Right lobe of liver (tissue), 6 donors: ENCODE measurements around the gene CDK11B. TPM values are rescaled to one million over a fixed set of nuclear protein-coding genes. Genes with fewer than 3 reads are reported as not detected.

Experiments
- ATAC-seq, 4 donors: fragments of 200-7000 bp; cut with Tn5 transposase; one replicate each; pipeline ENCODE4 v1.9.1; 2020; ENCODE audit warnings: mild to moderate bottlenecking in 4 of 4, moderate library complexity in 4 of 4
- DNase-seq, 3 donors: peaks; one replicate each; pipeline ENCODE4 v3.0.0-alpha.2; 2020
- H3K27ac ChIP-seq, 3 donors: fragments of 200-600 bp; one replicate each; pipeline ENCODE4 v1.8.0; 2022
- H3K27me3 ChIP-seq, 2 donors: fragments of 200-600 bp; one replicate each; pipeline ENCODE4 v1.8.0; 2022
- H3K36me3 ChIP-seq, 4 donors: fragments of 200-600 bp; sonication (generic) in 1 of 4; one replicate each; pipeline versions ENCODE4 v1.5.1 to v1.8.0; 2017 to 2022; ENCODE audit warnings: control low read depth in 1 of 4
- H3K4me1 ChIP-seq, 4 donors: fragments of 200-600 bp; sonication (generic) in 1 of 4; one replicate each; pipeline versions ENCODE4 v1.5.1 to v1.8.0; 2017 to 2022; ENCODE audit warnings: control low read depth in 1 of 4
- H3K4me3 ChIP-seq, 3 donors: fragments of 200-600 bp; one replicate each; pipeline ENCODE4 v1.8.0; 2022
- H3K9me3 ChIP-seq, 4 donors: fragments of 200-600 bp; sonication (generic) in 1 of 4; one replicate each; pipeline versions ENCODE4 v1.5.1 to v1.8.0; 2017 to 2022; ENCODE audit warnings: control low read depth in 1 of 4
- CTCF ChIP-seq, 4 donors: fragments of 200-600 bp in 3 of 4; fragments of 450-650 bp in 1 of 4; IDR thresholded peaks; one replicate each; pipeline versions ENCODE4 v1.5.1 to v1.8.0; 2016 to 2022; ENCODE audit warnings: antibody characterized with exemption in 4 of 4, mild to moderate bottlenecking in 2 of 4
- POLR2A ChIP-seq: fragments of 450-650 bp; IDR thresholded peaks from one replicate; pipeline ENCODE4 v1.6.1; 2017; ENCODE audit warnings: antibody characterized with exemption, mild to moderate bottlenecking
- WGBS: methylation state at CpG from one replicate; pipeline ENCODE4 v1.1.6; 2018; ENCODE audit warnings: low coverage, low lambda C conversion rate; ENCODE audit not compliant: insufficient coverage; ENCODE audit errors: missing lambda C conversion rate; 5-methylcytosine and 5-hydroxymethylcytosine counted together
- intact Hi-C, 2 donors: fragments of 100-400 bp; cut with DNase I; formaldehyde crosslinking; loops; one replicate each; pipeline versions ENCODE4 v1.11.2 to v1.14.1; 2022
- total RNA-seq, 6 experiments: library from RNA; depleted of rRNA in 2 of 6; stranded (reverse); fragments of >200 nt in 2 of 6; fragmentation: NEBNext Ultra II Directional in 3 of 6; extraction: Animal tissue kit (Norgen Biotek cat#: 25700) in 3 of 6; gene quantifications; one replicate each; pipeline versions ENCODE4 v1.1.0 to v1.2.4, GENCODE V29; 2016 to 2023
- donor health status: DM: no; HTN: yes; CAD: no.
- donor health status: DM: no; HTN: no; CAD: no.
- donor health status: DM: no; HTN: no; CAD: no.
- donor health status: DM: no; HTN: yes; CAD: no.
- donor health status: DM: no; HTN: yes; CAD: no.

The CDK11B gene
- total RNA-seq, 6 experiments from 2014 or later: 8.0 to 11.8 (median 9.5) TPM

GRCh38 chr1:1672181-1672965 is 13.6 kb upstream of the CDK11B start:
- H3K27ac ChIP-seq: no peak overlapping the region
- H3K9me3 ChIP-seq: no peaks in the 10 kb centered on the region
- intact Hi-C loops: loop anchor here in 1 of 2 donors (10.0 kb wide), 1 partner anchor 48 kb away; no protein-coding TSS in a partner anchor
- H3K27me3 ChIP-seq: no peaks in the 10 kb centered on the region
- H3K4me1 ChIP-seq: no peaks in the 10 kb centered on the region
- DNase-seq: peak in 2 of 3 donors; percentile 24 to 34
- ATAC-seq: no peak
- 96% methylated on average over 7 of the region's 25 CpGs for WGBS
- TF ChIP-seq CTCF (IDR thresholded peaks at IDR 0.05): no peak
- TF ChIP-seq POLR2A: no peak
- no peak overlapping the region for H3K4me3 ChIP-seq
- peaks cover 0 to 32% (median 7%) of the 10 kb centered on the region in 4 donors for H3K36me3 ChIP-seq

GRCh38 chr1:1671365-1672119 is 12.7 kb upstream of the CDK11B start:
- Histone ChIP-seq H3K4me3 (no peak overlapping the region), H3K4me1 (no peaks in the 10 kb centered on the region), H3K27ac (no peak overlapping the region), H3K9me3 (no peaks in the 10 kb centered on the region), H3K27me3 (no peaks in the 10 kb centered on the region), H3K36me3 (peaks cover 0 to 33% (median 8%) of the 10 kb centered on the region in 4 donors)
- DNase-seq (peak in 2 of 3 donors; percentile 37 to 52), ATAC-seq (peak in 1 of 4 donors; percentile 16)
- TF ChIP-seq CTCF (IDR thresholded peaks at IDR 0.05) (no peak), POLR2A (no peak)
- intact Hi-C loops: loop anchor here in 1 of 2 donors (10.0 kb wide), 1 partner anchor 47 kb away; no protein-coding TSS in a partner anchor
- 63% methylated on average over 7 of the region's 27 CpGs for WGBS

- no peak for TF ChIP-seq POLR2A
- no peak for TF ChIP-seq CTCF (IDR thresholded peaks at IDR 0.05)
- Histone ChIP-seq H3K27me3 (no peaks in the 10 kb centered on the region), H3K4me1 (no peaks in the 10 kb centered on the region), H3K4me3 (no peak overlapping the region), H3K27ac (no peak overlapping the region), H3K36me3 (peaks cover 0 to 40% (median 11%) of the 10 kb centered on the region in 4 donors), H3K9me3 (no peaks in the 10 kb centered on the region)
- DNase-seq: peak in 2 of 3 donors; percentile 35 to 42
- ATAC-seq: no peak
- WGBS: 95% methylated on average over 12 of the region's 24 CpGs
- intact Hi-C loops: loop anchor here in 1 of 2 donors (10.0 kb wide), 1 partner anchor 46 kb away; no protein-coding TSS in a partner anchor
These were observed 12.1 kb upstream of the CDK11B start for GRCh38 chr1:1670866-1671265.

GRCh38 chr1:1669468-1670440 is 10.9 kb upstream of the CDK11B start:
- WGBS: 85% methylated on average over 18 of the region's 43 CpGs
- TF ChIP-seq CTCF (IDR thresholded peaks at IDR 0.05): no peak
- no peak for TF ChIP-seq POLR2A
- ATAC-seq: no peak
- Histone ChIP-seq H3K36me3 (peaks cover 0 to 48% (median 19%) of the 10 kb centered on the region in 4 donors), H3K27ac (no peak overlapping the region), H3K9me3 (no peaks in the 10 kb centered on the region), H3K27me3 (no peaks in the 10 kb centered on the region), H3K4me1 (no peaks in the 10 kb centered on the region), H3K4me3 (no peak overlapping the region)
- intact Hi-C loops: loop anchor here in 1 of 2 donors (10.0 kb wide), 1 partner anchor 45 kb away; no protein-coding TSS in a partner anchor
- DNase-seq: peak in 2 of 3 donors; percentile 39 to 44
